Fibroblast of mammary gland (primary cell): ENCODE results near the gene PLA2G6.

ENCODE experiments used
- DNase-seq: peaks from one replicate; pipeline ENCODE4 v3.0.0-alpha.2; 2010; ENCODE audit warnings: low read depth
- H3K4me3 ChIP-seq: 2 replicates; pipeline ENCODE4 v1.5.1; 2011; ENCODE audit warnings: low read depth, mild to moderate bottlenecking, low read length, moderate library complexity; ENCODE audit not compliant: control insufficient read depth
- TF ChIP-seq, protein P1 (sequence below): conservative IDR thresholded peaks from 2 replicates; pipeline ENCODE4 v1.5.1; 2011; ENCODE audit warnings: low read depth, low read length, inconsistent platforms; ENCODE audit not compliant: control insufficient read depth, insufficient read depth

The PLA2G6 gene

DNA sequence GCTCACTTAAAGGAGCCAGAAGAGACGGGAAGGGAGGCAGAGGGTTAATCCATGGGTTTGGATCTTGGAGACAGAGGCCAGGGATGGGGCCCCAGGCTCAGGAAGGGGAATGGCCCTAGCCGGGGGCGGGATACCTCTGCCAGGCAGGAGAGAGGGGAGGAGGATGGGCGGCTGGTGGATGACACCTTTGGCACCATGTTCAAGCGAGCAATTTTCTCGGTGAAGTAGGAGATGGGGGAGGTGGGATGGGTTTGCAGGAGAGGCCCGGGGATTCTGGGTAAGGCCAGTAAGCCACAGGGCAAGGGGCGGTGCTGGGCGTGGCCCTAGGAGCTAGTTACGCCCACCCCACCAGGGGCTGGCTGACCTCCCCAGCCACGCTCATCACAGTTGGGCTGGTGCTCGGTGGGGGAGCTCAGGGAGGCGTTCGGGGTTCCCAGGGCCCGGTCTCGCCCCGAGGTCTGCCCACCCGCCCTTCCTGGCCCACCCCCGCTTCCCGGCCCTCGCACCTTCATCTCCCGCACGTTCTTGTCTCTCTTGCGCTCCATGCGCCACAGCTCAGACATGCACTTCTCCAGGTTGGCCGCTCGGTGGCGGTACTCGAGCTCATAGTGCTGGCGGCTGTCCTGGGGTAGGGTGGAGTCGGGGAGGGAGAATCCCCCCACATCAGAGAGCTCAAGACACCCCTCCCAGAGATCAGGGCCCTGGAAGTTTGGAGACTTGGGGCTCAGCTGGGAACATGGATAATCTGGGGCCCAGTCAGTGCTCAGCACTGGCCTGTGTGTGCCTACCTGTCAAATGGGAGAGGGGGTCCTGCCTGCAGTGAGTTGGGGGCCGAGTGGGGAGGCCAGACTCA is 83.8 kb downstream of the PLA2G6 start:
- no peak overlapping the region for H3K4me3 ChIP-seq
- TF ChIP-seq, protein P1, sequence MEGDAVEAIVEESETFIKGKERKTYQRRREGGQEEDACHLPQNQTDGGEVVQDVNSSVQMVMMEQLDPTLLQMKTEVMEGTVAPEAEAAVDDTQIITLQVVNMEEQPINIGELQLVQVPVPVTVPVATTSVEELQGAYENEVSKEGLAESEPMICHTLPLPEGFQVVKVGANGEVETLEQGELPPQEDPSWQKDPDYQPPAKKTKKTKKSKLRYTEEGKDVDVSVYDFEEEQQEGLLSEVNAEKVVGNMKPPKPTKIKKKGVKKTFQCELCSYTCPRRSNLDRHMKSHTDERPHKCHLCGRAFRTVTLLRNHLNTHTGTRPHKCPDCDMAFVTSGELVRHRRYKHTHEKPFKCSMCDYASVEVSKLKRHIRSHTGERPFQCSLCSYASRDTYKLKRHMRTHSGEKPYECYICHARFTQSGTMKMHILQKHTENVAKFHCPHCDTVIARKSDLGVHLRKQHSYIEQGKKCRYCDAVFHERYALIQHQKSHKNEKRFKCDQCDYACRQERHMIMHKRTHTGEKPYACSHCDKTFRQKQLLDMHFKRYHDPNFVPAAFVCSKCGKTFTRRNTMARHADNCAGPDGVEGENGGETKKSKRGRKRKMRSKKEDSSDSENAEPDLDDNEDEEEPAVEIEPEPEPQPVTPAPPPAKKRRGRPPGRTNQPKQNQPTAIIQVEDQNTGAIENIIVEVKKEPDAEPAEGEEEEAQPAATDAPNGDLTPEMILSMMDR, result peak; percentile 42
- peak; percentile 19 for DNase-seq

DNA sequence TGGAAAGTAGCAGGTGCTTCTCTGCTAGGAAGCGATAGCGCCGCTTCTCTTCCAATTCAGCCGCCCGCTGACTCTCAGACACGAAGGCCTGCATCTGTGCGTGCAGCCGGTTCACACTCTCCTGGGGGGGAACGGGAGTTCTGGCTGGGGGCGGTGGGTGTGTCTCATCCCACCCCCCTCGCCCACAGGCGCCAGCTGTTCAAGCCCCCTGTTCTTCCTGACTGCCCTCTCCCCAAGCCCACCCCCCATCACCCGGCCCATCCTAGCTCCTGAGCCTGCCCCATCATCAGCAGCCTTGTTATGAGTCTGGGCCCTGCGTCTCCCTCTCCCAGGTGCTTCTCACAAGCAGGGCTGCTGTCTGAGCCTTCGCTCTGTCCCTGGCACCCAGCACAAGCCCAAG is 84.6 kb downstream of the PLA2G6 start:
- H3K4me3 ChIP-seq, result no peak overlapping the region
- TF ChIP-seq, protein P1, result no peak
- no peak for DNase-seq

DNA sequence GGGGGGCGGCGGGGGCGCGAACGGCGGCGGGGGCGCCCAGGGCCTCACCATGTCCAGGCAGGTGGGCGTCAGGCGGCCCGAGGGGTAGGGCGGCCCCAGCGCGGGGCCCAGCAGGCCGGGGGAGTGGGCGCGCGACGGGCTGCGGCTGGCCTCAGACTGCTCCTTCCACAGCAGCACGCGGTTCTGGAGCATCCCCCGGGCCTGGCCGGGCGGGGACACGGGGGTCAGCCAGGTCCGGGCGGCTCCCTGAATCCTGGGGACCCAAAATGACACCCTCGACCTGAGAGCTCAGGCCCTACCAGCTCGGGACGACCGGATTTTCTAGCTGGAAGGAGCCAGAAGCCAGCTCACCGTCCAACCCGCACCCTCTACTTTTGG is 92.2 kb downstream of the PLA2G6 start:
- TF ChIP-seq, protein P1, result no peak
- no peak for DNase-seq
- no peak overlapping the region for H3K4me3 ChIP-seq

DNA sequence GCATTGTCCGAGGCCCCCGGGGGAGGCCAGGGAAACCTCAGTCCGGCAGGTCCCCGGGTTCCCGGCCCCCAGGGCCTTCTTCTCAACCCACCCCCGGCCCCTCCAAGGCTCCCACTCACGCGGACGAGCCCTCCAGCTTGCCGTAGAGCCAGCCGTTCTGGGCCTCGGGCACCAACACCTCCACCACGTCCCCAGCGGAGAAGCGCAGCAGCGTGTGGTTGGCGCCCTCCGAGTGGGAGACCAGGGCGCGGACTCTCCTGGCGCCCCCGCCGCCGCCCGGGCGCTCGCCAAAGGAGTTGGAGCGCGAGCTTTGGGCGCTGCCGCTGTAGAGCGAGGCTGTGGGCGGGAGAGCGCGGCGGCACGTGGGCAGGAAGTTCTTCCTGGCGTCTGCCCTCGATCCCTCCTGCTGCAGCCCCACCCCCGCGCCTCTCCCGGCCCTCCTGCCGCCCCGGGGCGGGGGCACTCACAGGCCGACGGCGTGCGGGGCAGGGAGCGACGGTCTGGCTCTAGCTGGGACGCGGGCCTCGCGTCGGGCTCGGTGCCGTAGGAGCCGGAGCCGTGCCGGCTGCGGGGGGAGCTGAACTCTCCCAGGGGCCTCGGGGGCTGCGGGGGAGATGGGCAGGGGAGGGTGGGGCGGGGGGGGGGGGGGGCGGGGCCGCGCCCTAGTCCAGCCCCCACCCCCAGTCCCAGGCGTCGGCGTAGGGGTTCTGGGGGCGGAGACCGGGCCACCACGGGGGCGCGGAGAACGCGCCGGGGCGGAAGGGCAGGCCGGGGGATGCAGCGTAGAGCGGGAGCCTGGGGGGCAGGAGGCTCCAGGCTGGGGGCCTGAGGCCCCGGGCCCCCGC is 92.8 kb downstream of the PLA2G6 start:
- peak; percentile 36 for DNase-seq
- TF ChIP-seq, protein P1, result no peak
- H3K4me3 ChIP-seq, result peak overlapping the region; percentile 29

DNA sequence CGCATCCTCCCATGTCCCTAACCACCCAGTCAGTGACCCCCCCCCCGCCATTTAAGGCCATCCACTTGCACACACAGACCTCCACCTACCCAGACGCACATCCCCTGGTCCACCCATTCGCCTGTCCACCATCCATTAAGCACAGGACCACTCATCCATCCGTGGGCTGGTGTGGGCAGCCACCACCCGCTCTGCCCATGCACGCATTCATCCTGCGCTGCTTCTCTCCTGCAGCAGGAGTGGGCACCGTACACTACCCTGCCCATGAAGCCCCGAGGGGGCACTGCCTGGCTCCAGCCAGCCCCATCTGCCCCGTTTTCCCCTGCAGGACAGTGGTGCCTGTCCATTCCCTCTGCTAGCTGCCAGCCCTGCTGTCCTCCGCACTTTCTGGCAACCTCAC is 93.8 kb downstream of the PLA2G6 start:
- no peak for DNase-seq
- H3K4me3 ChIP-seq, result no peak overlapping the region
- TF ChIP-seq, protein P1, result no peak

DNA sequence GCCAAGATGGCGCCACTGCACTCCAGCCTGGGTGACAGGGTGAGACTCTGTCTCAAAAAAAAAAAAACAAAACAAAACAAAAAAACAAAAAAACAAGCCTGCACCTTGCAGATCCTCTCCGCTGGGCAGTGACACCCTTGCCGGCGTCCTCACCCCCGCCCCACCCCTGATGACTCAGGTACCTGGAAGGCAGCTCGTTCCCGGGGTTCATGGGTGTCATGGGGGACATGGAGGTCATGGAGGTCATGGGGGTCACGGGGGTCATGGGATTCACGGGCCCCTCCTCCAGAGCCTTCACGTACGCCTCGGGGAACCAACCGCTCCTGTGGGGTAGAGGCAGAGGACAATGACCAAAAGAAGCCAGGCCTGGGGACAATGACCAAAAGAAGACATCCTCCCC is 94.7 kb downstream of the PLA2G6 start:
- no peak overlapping the region for H3K4me3 ChIP-seq
- DNase-seq, result no peak
- TF ChIP-seq, protein P1, result no peak
